ENCODE results near the gene ADCY2.

ADCY2 gene

GRCh38 chr5:7877851-7878250, 481.9 kb downstream of the ADCY2 start:
- TF ChIP-seq CTCF (IDR thresholded peaks at IDR 0.05; ENCODE audit: low read depth, low read length), result no peak
- DNase-seq (ENCODE audit: low read depth, low spot score), result peak; percentile 24
- in situ Hi-C loops (cut with HindIII; ENCODE audit: low sequenced_read_pairs), result no loop called here

GRCh38 chr5:7878381-7878873, 482.5 kb downstream of the ADCY2 start:
- H3K4me3 ChIP-seq (ENCODE audit: low read depth, low read length), result no peak overlapping the region
- DNase-seq (ENCODE audit: low read depth, low spot score), result peak; percentile 25

More at GRCh38 chr5:7877851-7878250, 481.9 kb downstream of the ADCY2 start:
- H3K4me3 ChIP-seq (ENCODE audit: low read depth, low read length), result no peak overlapping the region

More at GRCh38 chr5:7878381-7878873, 482.5 kb downstream of the ADCY2 start:
- TF ChIP-seq CTCF (IDR thresholded peaks at IDR 0.05; ENCODE audit: low read depth, low read length), result no peak
- in situ Hi-C loops (cut with HindIII; ENCODE audit: low sequenced_read_pairs), result no loop called here
